Stomach (tissue), 9 donors: Measurements from ENCODE around the gene MAML1. TPM values are rescaled to one million over a fixed set of nuclear protein-coding genes. Genes with fewer than 3 reads are reported as not detected.
"Not testable (repeated sequence)": the region's sequence is repeated elsewhere in the genome, so short reads cannot be mapped to it uniquely, and the experiment has no call there.

Experiments
- DNase-seq, 2 donors: peaks; one replicate each; pipeline versions ENCODE4 v3.0.0 to v3.0.0-alpha.2; 2013 to 2019
- H3K27ac ChIP-seq, 5 donors: fragments of 200-600 bp in 4 of 5; sonication (generic) in 4 of 5; one replicate each; pipeline ENCODE4 v1.5.1; 2013 to 2019; ENCODE audit warnings: mild to moderate bottlenecking in 1 of 5, moderate library complexity in 1 of 5
- H3K27me3 ChIP-seq, 3 donors: fragments of 200-600 bp; sonication (generic); one replicate each; pipeline ENCODE4 v1.5.1; 2017 to 2019; ENCODE audit warnings: mixed run types in 1 of 3
- H3K36me3 ChIP-seq, 4 donors: fragments of 200-600 bp; sonication (generic); 1 replicate in 3 of 4; 2 replicates in 1 of 4; pipeline ENCODE4 v1.5.1; 2016 to 2019
- H3K4me1 ChIP-seq, 4 donors: fragments of 200-600 bp; sonication (generic); one replicate each; pipeline ENCODE4 v1.5.1; 2016 to 2019
- H3K4me3 ChIP-seq, 4 donors: fragments of 200-600 bp; sonication (generic) in 3 of 4; one replicate each; pipeline ENCODE4 v1.5.1; 2016 to 2019; ENCODE audit warnings: mild to moderate bottlenecking in 1 of 4
- H3K9me3 ChIP-seq, 4 donors: fragments of 200-600 bp; sonication (generic); one replicate each; pipeline ENCODE4 v1.5.1; 2016 to 2019
- CTCF ChIP-seq, 7 experiments: fragments of 450-650 bp in 4 of 7; fragments of 200-600 bp in 3 of 7; sonication (generic) in 3 of 7; IDR thresholded peaks; one replicate each; pipeline ENCODE4 v1.5.1; 2016 to 2019; ENCODE audit warnings: antibody characterized with exemption in 7 of 7, control low read depth in 2 of 7, mild to moderate bottlenecking in 1 of 7
- EP300 ChIP-seq: sonication (generic); formaldehyde crosslinking; IDR thresholded peaks from one replicate; pipeline ENCODE4 v1.6.1; 2017; ENCODE audit warnings: antibody characterized with exemption
- POLR2A ChIP-seq, 4 donors: fragments of 450-650 bp; IDR thresholded peaks; one replicate each; pipeline ENCODE4 v1.6.1; 2016; ENCODE audit warnings: antibody characterized with exemption in 4 of 4, control low read depth in 2 of 4, mild to moderate bottlenecking in 1 of 4, moderate library complexity in 1 of 4
- POLR2AphosphoS5 ChIP-seq, 3 donors: sonication (generic); formaldehyde crosslinking; IDR thresholded peaks; one replicate each; pipeline ENCODE4 v1.6.1; 2016; ENCODE audit warnings: antibody characterized with exemption in 3 of 3
- WGBS, 5 donors: extraction: QIAGEN DNeasy Blood & Tissue Kit in 3 of 5; methylation state at CpG; one replicate each; pipeline versions ENCODE4 v1.1.5 to v1.1.7; 2013 to 2018; 5-methylcytosine and 5-hydroxymethylcytosine counted together
- intact Hi-C: fragments of 100-400 bp; cut with DNase I; formaldehyde crosslinking; loops from one replicate; pipeline ENCODE4 v1.15.1; 2023; ENCODE audit warnings: low total_unique reads
- polyA plus RNA-seq, 3 donors: library from polyadenylated mRNA; stranded (reverse); fragments of 200-250 nt; gene quantifications; one replicate each; pipeline ENCODE4 v1.2.3, GENCODE V29; 2013
- total RNA-seq, 5 donors: library from RNA; depleted of rRNA; stranded (reverse); fragments of >200 nt; gene quantifications; one replicate each; pipeline versions ENCODE4 v1.1.0 to v1.2.3, GENCODE V29; 2014 to 2016
- donor health status: healthy with polysubstance abuse.
- donor health status: Bipolar disorder and iron deficiency.
- donor health status: healthy.

The MAML1 gene
- total and polyA plus RNA-seq, 8 donors = 5.8 to 26.8 (median 12.2) TPM

GRCh38 chr5:179781846-179782245 lies 49.2 kb downstream of the MAML1 start:
- Histone ChIP-seq H3K27ac (no peak overlapping the region), H3K4me1 (peaks cover 0 to 22% (median 0%) of the 10 kb centered on the region in 4 donors), H3K27me3 (no peaks in the 10 kb centered on the region), H3K36me3 (peaks cover 7 to 41% (median 39%) of the 10 kb centered on the region in 4 donors), H3K9me3 (no peaks in the 10 kb centered on the region), H3K4me3 (no peak overlapping the region)
- 73 to 98% (median 95%) methylated on average over 4 of the region's 4 CpGs for WGBS, 5 donors
- no peak for TF ChIP-seq POLR2A (IDR thresholded peaks at IDR 0.05)
- TF ChIP-seq EP300 = no peak
- TF ChIP-seq POLR2AphosphoS5 (IDR thresholded peaks at IDR 0.05) = no peak
- no peak for TF ChIP-seq CTCF (IDR thresholded peaks at IDR 0.05)
- intact Hi-C loops = no loop called here
- DNase-seq = no peak

- no peak for TF ChIP-seq POLR2A (IDR thresholded peaks at IDR 0.05)
- no peak for TF ChIP-seq POLR2AphosphoS5 (IDR thresholded peaks at IDR 0.05)
- no peak for TF ChIP-seq EP300
- TF ChIP-seq CTCF (IDR thresholded peaks at IDR 0.05) = no peak
- peaks cover 0 to 22% (median 0%) of the 10 kb centered on the region in 4 donors for H3K4me1 ChIP-seq
- peaks cover 7 to 31% (median 27%) of the 10 kb centered on the region in 4 donors for H3K36me3 ChIP-seq
- no peaks in the 10 kb centered on the region for H3K27me3 ChIP-seq
- no peak for DNase-seq
- no peak overlapping the region for H3K4me3 ChIP-seq
- no peaks in the 10 kb centered on the region for H3K9me3 ChIP-seq
- H3K27ac ChIP-seq = no peak overlapping the region
- 93 to 96% (median 93%) methylated on average over 9 of the region's 9 CpGs for WGBS, 5 donors
- intact Hi-C loops = no loop called here
Measured at GRCh38 chr5:179783128-179783527, 50.5 kb downstream of the MAML1 start.

GRCh38 chr5:179786861-179787260 lies 54.2 kb downstream of the MAML1 start:
- H3K4me1 ChIP-seq = peaks cover 0 to 5% (median 2%) of the 10 kb centered on the region in 4 donors
- DNase-seq = no peak
- WGBS, 5 donors = 72 to 90% (median 73%) methylated on average over 7 to 12 of the region's 12 CpGs
- H3K4me3 ChIP-seq = no peak overlapping the region
- TF ChIP-seq EP300 (no peak), POLR2AphosphoS5 (IDR thresholded peaks at IDR 0.05) (no peak), CTCF (IDR thresholded peaks at IDR 0.05) (no peak), POLR2A (IDR thresholded peaks at IDR 0.05) (no peak)
- no peaks in the 10 kb centered on the region for H3K27me3 ChIP-seq
- no peaks in the 10 kb centered on the region for H3K36me3 ChIP-seq
- no peak overlapping the region for H3K27ac ChIP-seq
- intact Hi-C loops = no loop called here
- no peaks in the 10 kb centered on the region for H3K9me3 ChIP-seq

GRCh38 chr5:179788193-179788854 lies 55.7 kb downstream of the MAML1 start:
- Histone ChIP-seq H3K27me3 (no peaks in the 10 kb centered on the region), H3K9me3 (no peaks in the 10 kb centered on the region), H3K27ac (no peak overlapping the region), H3K36me3 (peaks cover 0 to 5% (median 0%) of the 10 kb centered on the region in 4 donors), H3K4me1 (peaks cover 5 to 19% (median 16%) of the 10 kb centered on the region in 4 donors), H3K4me3 (no peak overlapping the region)
- intact Hi-C loops = no loop called here
- TF ChIP-seq POLR2A (IDR thresholded peaks at IDR 0.05) = no peak
- no peak for TF ChIP-seq CTCF (IDR thresholded peaks at IDR 0.05)
- no peak for TF ChIP-seq EP300
- no peak for TF ChIP-seq POLR2AphosphoS5 (IDR thresholded peaks at IDR 0.05)
- no peak for DNase-seq
- WGBS, 5 donors = 85 to 94% (median 89%) methylated on average over 5 to 7 of the region's 7 CpGs

GRCh38 chr5:179789278-179789677 lies 56.7 kb downstream of the MAML1 start:
- 94 to 97% (median 96%) methylated on average over 9 of the region's 9 CpGs for WGBS, 5 donors
- H3K27ac ChIP-seq, intact Hi-C loops, H3K9me3 ChIP-seq, H3K36me3 ChIP-seq, DNase-seq, H3K27me3 ChIP-seq, H3K4me3 ChIP-seq: not testable (repeated sequence)
- peaks cover 14 to 29% (median 26%) of the 10 kb centered on the region in 4 donors for H3K4me1 ChIP-seq
